Adrenal gland (tissue), 12 donors: ENCODE results near the gene TRPV3. TPM values are rescaled to one million over a fixed set of nuclear protein-coding genes. Genes with fewer than 3 reads are reported as not detected.

Source experiments
- DNase-seq, 7 donors: peaks; one replicate each; pipeline ENCODE4 v3.0.0-alpha.2; 2019 to 2020
- H3K27ac ChIP-seq, 5 donors: fragments of 200-600 bp; sonication (generic) in 4 of 5; 1 replicate in 3 of 5; 2 replicates in 2 of 5; pipeline versions ENCODE4 v1.5.1 to v1.8.0; 2016 to 2020; ENCODE audit warnings: mild to moderate bottlenecking in 1 of 5
- H3K27me3 ChIP-seq: fragments of 200-600 bp; 2 replicates; pipeline ENCODE4 v1.8.0; 2021
- H3K36me3 ChIP-seq, 2 donors: fragments of 200-600 bp; replicated peaks in 1 of 2; 1 replicate in 1 of 2; 2 replicates in 1 of 2; pipeline versions ENCODE4 v1.5.1 to v1.8.0; 2018 to 2022
- H3K4me1 ChIP-seq, 2 donors: fragments of 200-600 bp; replicated peaks in 1 of 2; 1 replicate in 1 of 2; 2 replicates in 1 of 2; pipeline versions ENCODE4 v1.5.1 to v1.8.0; 2018 to 2021
- H3K4me3 ChIP-seq, 4 donors: fragments of 200-600 bp; sonication (generic) in 3 of 4; one replicate each; pipeline ENCODE4 v1.5.1; 2016 to 2018
- H3K9me3 ChIP-seq, 3 donors: fragments of 200-600 bp; sonication (generic) in 1 of 3; replicated peaks in 1 of 3; 1 replicate in 2 of 3; 2 replicates in 1 of 3; pipeline versions ENCODE4 v1.5.1 to v1.8.0; 2016 to 2021
- CTCF ChIP-seq, 6 experiments: fragments of 450-650 bp in 4 of 6; fragments of 200-600 bp in 2 of 6; sonication (generic) in 1 of 6; IDR thresholded peaks; 1 replicate in 5 of 6; 2 replicates in 1 of 6; pipeline versions ENCODE4 v1.5.1 to v1.8.0; 2016 to 2021; ENCODE audit warnings: antibody characterized with exemption in 6 of 6, mild to moderate bottlenecking in 2 of 6, moderate library complexity in 1 of 6
- POLR2A ChIP-seq, 2 donors: fragments of 450-650 bp; IDR thresholded peaks; one replicate each; pipeline ENCODE4 v1.6.1; 2017; ENCODE audit warnings: antibody characterized with exemption in 2 of 2, mild to moderate bottlenecking in 2 of 2, moderate library complexity in 1 of 2
- WGBS, 4 donors: extraction: QIAGEN DNeasy Blood & Tissue Kit in 2 of 4; methylation state at CpG; one replicate each; pipeline versions ENCODE4 v1.1.5 to v1.1.7; 2013 to 2017; 5-methylcytosine and 5-hydroxymethylcytosine counted together
- intact Hi-C, 2 donors: fragments of 100-400 bp; cut with DNase I; formaldehyde crosslinking; loops; one replicate each; pipeline versions ENCODE4 v1.14.1 to v1.15.0; 2022 to 2023
- polyA plus RNA-seq, 3 donors: library from polyadenylated mRNA; stranded (reverse); fragments of 200-250 nt in 2 of 3; fragments of 350-450 nt in 1 of 3; fragmentation: Illumina TruSeq in 1 of 3; extraction: RNeasy Lipid Tissue Mini Kit (QIAGEN cat#74804) in 1 of 3; gene quantifications; one replicate each; pipeline ENCODE4 v1.2.3, GENCODE V29; 2013 to 2014
- total RNA-seq, 9 donors: library from RNA; depleted of rRNA in 4 of 9; stranded (reverse); fragments of >200 nt in 4 of 9; fragments of 120-200 nt in 1 of 9; fragmentation: NEBNext Ultra II Directional in 1 of 9; extraction: Animal tissue kit (Norgen Biotek cat#: 25700) in 1 of 9; gene quantifications; one replicate each; pipeline versions ENCODE4 v1.1.0 to v1.2.4, GENCODE V29; 2013 to 2023
- donor health status: healthy with polysubstance abuse.
- donor health status: Bipolar disorder and iron deficiency.
- donor health status: DM: yes; HTN: yes; CAD: no.
- donor health status: DM: no; HTN: no; CAD: no.
- donor health status: DM: no; HTN: no; CAD: no.
- donor health status: DM: yes; HTN: yes; CAD: no.

The TRPV3 gene
- total and polyA plus RNA-seq, 12 donors = 0.14 to 1.4 (median 0.41) TPM

GRCh38 chr17:3543453-3543852 lies 14.2 kb downstream of the TRPV3 start:
- Histone ChIP-seq H3K4me1 (no peaks in the 10 kb centered on the region), H3K9me3 (no peaks in the 10 kb centered on the region), H3K4me3 (no peak overlapping the region), H3K36me3 (no peaks in the 10 kb centered on the region), H3K27me3 (no peaks in the 10 kb centered on the region), H3K27ac (no peak overlapping the region)
- intact Hi-C loops = no loop called here
- no peak for TF ChIP-seq CTCF (IDR thresholded peaks at IDR 0.05)
- no peak for TF ChIP-seq POLR2A (IDR thresholded peaks at IDR 0.05)
- no peak for DNase-seq
- WGBS, 4 donors = 76 to 86% (median 84%) methylated on average over 10 of the region's 10 CpGs

GRCh38 chr17:3542410-3543088 lies 15.1 kb downstream of the TRPV3 start:
- Histone ChIP-seq H3K27ac (no peak overlapping the region), H3K36me3 (no peaks in the 10 kb centered on the region), H3K4me3 (no peak overlapping the region), H3K4me1 (no peaks in the 10 kb centered on the region), H3K27me3 (no peaks in the 10 kb centered on the region), H3K9me3 (no peaks in the 10 kb centered on the region)
- no peak for TF ChIP-seq POLR2A (IDR thresholded peaks at IDR 0.05)
- TF ChIP-seq CTCF (IDR thresholded peaks at IDR 0.05) = no peak
- DNase-seq = no peak
- WGBS, 4 donors = 80 to 88% (median 83%) methylated on average over 9 to 16 of the region's 16 CpGs
- intact Hi-C loops = no loop called here

- intact Hi-C loops = no loop called here
- Histone ChIP-seq H3K36me3 (no peaks in the 10 kb centered on the region), H3K4me1 (no peaks in the 10 kb centered on the region), H3K27ac (no peak overlapping the region), H3K9me3 (no peaks in the 10 kb centered on the region), H3K4me3 (no peak overlapping the region), H3K27me3 (no peaks in the 10 kb centered on the region)
- TF ChIP-seq POLR2A (IDR thresholded peaks at IDR 0.05) = no peak
- TF ChIP-seq CTCF (IDR thresholded peaks at IDR 0.05) = no peak
- no peak for DNase-seq
- WGBS, 4 donors = 67 to 78% (median 70%) methylated on average over 8 of the region's 8 CpGs
These were observed 17.6 kb downstream of the TRPV3 start for GRCh38 chr17:3539881-3540540.

- Histone ChIP-seq H3K4me3 (no peak overlapping the region), H3K27me3 (no peaks in the 10 kb centered on the region), H3K36me3 (no peaks in the 10 kb centered on the region), H3K9me3 (no peaks in the 10 kb centered on the region), H3K27ac (no peak overlapping the region), H3K4me1 (no peaks in the 10 kb centered on the region)
- DNase-seq = no peak
- 75 to 97% (median 88%) methylated on average over 5 of the region's 5 CpGs for WGBS, 4 donors
- intact Hi-C loops = no loop called here
- TF ChIP-seq POLR2A (IDR thresholded peaks at IDR 0.05) (no peak), CTCF (IDR thresholded peaks at IDR 0.05) (no peak)
These were observed 20.9 kb downstream of the TRPV3 start for GRCh38 chr17:3536716-3537115.
